ENCODE results near the gene TPD52L1. TPM values are rescaled to one million over a fixed set of nuclear protein-coding genes. Genes with fewer than 3 reads are reported as not detected.

Gene TPD52L1
- polyA plus RNA-seq, 1 donor from 2014 or later = not detected

DNA sequence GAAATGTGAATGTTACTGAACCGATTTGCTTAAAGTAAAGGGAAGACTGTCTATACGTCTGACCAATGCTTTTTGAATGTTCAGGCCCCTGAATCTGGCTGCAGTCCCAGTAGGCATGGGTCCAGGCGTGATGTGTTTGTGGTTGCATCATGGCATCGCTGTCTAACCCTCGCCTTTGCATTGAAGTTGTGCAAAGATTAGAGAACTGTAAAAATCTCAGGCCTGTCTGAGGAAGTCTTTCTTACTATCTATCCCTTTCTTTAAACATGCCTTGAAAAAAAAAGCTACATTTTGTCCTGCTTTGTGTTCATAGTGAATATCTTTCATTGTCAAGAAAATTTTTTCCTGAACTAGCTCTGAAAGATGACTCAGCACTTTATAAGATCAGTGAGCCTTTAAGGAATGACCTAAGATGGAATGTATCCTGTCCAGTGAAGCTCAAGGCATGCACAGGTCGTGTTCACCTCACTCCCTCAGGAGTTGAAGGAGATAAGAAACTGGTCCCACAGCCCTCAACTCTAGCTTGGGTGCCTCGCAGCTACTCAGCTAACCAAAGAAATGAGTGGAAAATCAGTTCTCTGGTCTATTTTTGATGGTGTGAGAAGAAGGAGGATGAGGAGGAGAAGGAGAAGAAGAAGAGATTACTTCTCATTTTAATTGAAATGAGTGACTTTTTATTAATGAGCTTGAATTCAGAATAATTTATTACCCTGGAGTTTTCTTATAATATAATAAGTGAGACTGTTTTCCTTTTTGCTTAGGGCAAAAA, 48.6 kb downstream of the TPD52L1 start:
- peaks cover 13% of the 10 kb centered on the region for H3K27me3 Mint-ChIP-seq
- H3K36me3 Mint-ChIP-seq = no peaks in the 10 kb centered on the region
- no peak overlapping the region for H3K27ac Mint-ChIP-seq
- H3K4me1 Mint-ChIP-seq = peaks cover 0 to 3% (median 0%) of the 10 kb centered on the region in 3 donors
- H3K4me3 Mint-ChIP-seq = no peak overlapping the region
- peaks cover 0 to 3% (median 0%) of the 10 kb centered on the region in 3 donors for H3K9me3 Mint-ChIP-seq

DNA sequence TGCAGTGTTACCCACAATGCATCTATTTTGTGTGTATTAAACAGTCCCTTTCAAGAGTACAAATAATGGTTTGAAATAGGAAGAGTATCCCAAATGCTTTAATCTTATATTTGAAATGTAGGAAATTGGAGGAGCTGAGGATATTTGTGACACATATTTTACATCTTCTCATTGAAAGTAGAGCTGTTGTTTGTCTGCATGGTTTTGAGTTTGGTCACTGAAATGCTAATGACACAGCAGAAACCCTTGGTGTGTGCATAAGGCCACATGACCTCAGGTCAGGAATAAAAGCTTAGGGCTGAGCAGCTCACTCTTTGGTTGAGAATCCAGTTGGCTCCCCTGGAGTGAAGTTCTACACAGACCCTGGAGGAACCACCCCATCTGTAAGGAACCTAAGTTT, 49.8 kb downstream of the TPD52L1 start:
- H3K36me3 Mint-ChIP-seq = no peaks in the 10 kb centered on the region
- H3K4me3 Mint-ChIP-seq = no peak overlapping the region
- H3K27me3 Mint-ChIP-seq = peaks cover 13% of the 10 kb centered on the region
- no peak overlapping the region for H3K27ac Mint-ChIP-seq
- H3K9me3 Mint-ChIP-seq = peaks cover 0 to 3% (median 0%) of the 10 kb centered on the region in 3 donors
- peaks cover 0 to 3% (median 0%) of the 10 kb centered on the region in 3 donors for H3K4me1 Mint-ChIP-seq

DNA sequence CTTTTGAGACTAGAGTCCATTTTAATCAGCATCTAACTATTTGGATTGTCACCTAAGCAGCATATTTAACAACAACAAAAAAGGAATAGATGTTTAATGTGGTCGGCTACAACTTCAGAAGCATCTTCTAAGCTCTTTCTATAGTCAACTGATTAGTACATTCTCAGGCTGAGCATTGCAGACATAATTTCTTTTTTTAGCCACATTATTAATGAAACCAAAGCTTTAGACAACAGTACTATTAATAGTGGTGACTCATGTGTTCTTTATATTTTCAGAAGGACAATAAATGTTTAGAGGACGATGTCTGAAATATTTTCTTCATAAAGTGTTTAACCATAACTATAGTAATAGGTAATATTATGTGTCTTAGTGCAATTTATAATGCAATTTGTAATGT, 52.4 kb downstream of the TPD52L1 start:
- Mint-ChIP-seq H3K27ac (no peak overlapping the region), H3K4me1 (peaks cover 0 to 3% (median 0%) of the 10 kb centered on the region in 3 donors), H3K4me3 (no peak overlapping the region), H3K27me3 (peaks cover 12% of the 10 kb centered on the region), H3K9me3 (no peaks in the 10 kb centered on the region), H3K36me3 (no peaks in the 10 kb centered on the region)

DNA sequence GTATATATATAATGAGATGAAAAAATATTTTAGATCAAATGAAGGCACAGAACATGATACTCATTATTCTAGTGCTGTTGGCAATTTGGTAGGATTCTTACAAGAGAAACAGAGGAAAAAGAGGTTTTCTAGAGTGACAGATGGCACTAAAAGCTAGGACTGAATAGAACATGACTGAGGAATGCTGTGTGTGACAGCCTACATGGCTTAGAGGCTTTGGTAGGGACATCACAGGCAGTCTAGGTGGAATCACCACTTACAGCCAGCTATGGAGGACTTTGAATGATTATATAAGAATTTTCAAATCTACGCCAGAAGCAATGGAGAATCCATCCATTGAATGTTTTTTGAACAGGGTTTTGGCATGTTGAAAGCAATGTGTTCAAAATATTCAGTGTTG, 52.8 kb downstream of the TPD52L1 start:
- H3K27me3 Mint-ChIP-seq = peaks cover 14% of the 10 kb centered on the region
- H3K4me3 Mint-ChIP-seq = no peak overlapping the region
- H3K36me3 Mint-ChIP-seq = no peaks in the 10 kb centered on the region
- no peak overlapping the region for H3K27ac Mint-ChIP-seq
- H3K4me1 Mint-ChIP-seq = peaks cover 0 to 3% (median 0%) of the 10 kb centered on the region in 3 donors
- H3K9me3 Mint-ChIP-seq = no peaks in the 10 kb centered on the region

DNA sequence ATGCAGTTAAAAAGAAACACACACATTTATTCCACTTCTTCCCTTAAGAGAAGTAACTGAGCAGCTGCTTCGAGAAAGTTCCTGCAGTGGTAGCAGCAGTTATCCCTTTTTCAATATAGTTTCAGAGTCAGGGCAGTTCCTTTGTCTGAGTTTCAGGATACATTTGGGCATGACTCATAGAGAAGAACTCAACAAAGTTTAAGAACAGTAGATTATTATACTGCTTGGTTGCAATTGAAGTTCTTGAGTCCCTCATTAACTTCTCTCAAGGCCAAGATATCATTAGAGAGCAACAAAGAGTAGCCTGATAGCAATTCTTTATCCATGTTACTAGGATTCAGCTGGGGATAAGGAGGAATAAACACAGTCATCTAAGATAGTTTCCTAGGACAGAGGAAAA, 54.4 kb downstream of the TPD52L1 start:
- H3K27ac Mint-ChIP-seq = no peak overlapping the region
- peaks cover 11% of the 10 kb centered on the region for H3K27me3 Mint-ChIP-seq
- H3K9me3 Mint-ChIP-seq = no peaks in the 10 kb centered on the region
- H3K4me3 Mint-ChIP-seq = no peak overlapping the region
- no peaks in the 10 kb centered on the region for H3K4me1 Mint-ChIP-seq
- H3K36me3 Mint-ChIP-seq = no peaks in the 10 kb centered on the region

DNA sequence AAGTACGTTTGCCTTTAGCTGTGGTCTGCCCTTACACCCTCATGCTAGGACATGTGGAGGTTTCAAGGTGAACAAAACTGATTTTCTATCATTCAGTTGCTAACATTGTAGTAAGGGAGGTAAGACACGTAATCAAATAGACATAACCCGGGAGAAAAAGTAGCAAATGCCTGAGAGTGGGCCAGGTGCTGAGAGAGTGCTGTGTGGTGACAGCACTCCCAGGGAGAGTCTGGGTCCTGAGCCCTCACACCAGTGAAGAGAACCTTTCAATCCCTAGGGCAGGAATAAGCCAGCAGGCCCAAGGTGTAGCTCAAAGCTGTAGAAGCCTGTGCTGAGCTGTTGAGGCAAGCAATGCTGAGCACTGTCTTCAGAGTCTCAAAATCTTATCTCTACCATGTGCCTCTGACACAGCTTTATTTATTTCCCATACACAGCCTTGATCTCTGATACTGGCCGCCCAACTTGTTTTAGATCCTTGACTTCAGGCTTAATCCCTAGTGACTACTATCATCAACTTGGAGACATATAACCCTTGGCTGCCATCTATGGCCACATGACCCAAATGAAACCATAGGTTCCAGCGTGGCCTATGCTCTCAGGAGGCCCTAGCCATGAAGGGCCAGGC, 55.2 kb downstream of the TPD52L1 start:
- Mint-ChIP-seq H3K4me3 (no peak overlapping the region), H3K4me1 (no peaks in the 10 kb centered on the region), H3K27me3 (peaks cover 8% of the 10 kb centered on the region), H3K36me3 (no peaks in the 10 kb centered on the region), H3K27ac (no peak overlapping the region), H3K9me3 (no peaks in the 10 kb centered on the region)

DNA sequence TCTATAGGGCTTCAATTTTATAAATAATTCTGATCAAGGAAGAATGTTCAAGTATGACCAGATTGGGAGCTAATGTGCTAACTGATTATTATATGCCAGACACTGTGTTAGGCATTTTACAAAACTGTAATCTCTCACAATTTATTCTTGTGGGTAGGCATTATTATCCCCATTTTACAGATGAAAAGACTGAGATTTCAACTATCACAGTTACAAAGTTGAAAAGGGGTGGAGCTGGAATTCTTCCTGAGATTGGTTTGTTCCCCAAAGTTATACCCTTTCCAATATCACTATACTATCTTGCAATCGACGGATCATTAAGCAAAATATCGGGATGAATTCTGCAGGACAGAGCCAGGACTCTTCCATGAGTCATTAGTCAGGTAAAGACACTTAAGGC, 57.1 kb downstream of the TPD52L1 start:
- Mint-ChIP-seq H3K27me3 (peaks cover 4% of the 10 kb centered on the region), H3K36me3 (no peaks in the 10 kb centered on the region), H3K27ac (no peak overlapping the region), H3K4me3 (no peak overlapping the region), H3K9me3 (no peaks in the 10 kb centered on the region), H3K4me1 (no peaks in the 10 kb centered on the region)

DNA sequence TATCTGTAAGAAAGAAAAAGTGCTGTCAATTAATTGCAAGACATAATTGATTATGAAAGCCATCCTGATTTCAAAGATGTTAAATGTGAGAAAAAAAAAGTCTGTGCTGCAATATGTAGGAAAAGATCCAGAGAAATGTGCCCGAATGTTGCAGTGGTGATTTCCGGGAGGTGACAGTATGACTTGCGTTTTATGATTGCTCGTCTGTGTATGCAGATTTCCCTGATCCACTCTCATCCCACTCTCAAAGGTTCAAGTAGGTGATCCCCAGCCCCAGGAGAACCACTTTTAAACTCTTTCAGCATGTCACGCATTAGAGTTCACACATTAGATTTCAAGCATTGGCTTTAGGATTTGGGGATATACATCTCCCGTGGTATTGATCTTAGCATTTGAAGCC, 57.8 kb downstream of the TPD52L1 start:
- Mint-ChIP-seq H3K4me3 (no peak overlapping the region), H3K4me1 (no peaks in the 10 kb centered on the region), H3K9me3 (no peaks in the 10 kb centered on the region), H3K27me3 (peaks cover 4% of the 10 kb centered on the region), H3K36me3 (no peaks in the 10 kb centered on the region), H3K27ac (no peak overlapping the region)

DNA sequence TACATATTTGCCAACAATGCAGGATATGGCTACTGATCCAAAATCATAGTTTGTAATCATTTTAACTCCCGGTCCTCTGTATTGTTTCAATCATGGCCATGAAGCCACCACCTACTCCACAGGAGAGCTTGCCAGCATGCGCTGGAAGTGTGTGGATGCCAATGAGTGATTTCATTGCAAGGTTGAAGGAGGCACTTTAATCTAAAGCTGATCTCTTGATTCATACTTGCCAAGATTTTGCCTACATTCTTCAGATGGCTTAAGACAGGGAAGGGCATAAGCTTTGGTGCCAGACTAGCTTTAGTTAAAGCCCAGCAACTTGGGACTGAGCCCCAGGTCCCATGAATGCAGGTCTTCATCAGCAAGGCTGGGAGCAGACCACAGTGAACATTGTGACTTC, 58.8 kb downstream of the TPD52L1 start:
- no peak overlapping the region for H3K4me3 Mint-ChIP-seq
- H3K36me3 Mint-ChIP-seq = no peaks in the 10 kb centered on the region
- no peaks in the 10 kb centered on the region for H3K9me3 Mint-ChIP-seq
- no peaks in the 10 kb centered on the region for H3K4me1 Mint-ChIP-seq
- no peak overlapping the region for H3K27ac Mint-ChIP-seq
- peaks cover 3% of the 10 kb centered on the region for H3K27me3 Mint-ChIP-seq

DNA sequence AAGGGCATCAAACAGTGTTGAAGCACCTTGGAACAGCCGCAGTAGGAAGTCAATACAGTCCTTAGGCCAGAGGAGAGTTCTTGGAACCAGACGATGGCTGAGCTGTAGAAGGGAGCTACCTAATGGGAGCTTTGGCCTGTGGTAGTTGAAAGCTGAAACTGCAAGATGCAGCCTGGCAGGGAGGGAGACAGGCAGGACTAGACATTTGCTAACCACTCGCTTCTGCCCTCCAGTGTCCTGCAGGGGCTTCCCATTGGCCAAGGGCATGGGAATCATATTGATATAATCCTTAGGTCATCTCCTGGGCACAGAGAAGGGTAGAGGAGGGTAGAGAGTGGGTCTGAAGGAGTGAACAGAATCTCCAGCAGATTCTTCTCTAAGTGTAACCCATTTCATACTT, 60.4 kb downstream of the TPD52L1 start:
- Mint-ChIP-seq H3K9me3 (no peaks in the 10 kb centered on the region), H3K4me1 (no peaks in the 10 kb centered on the region), H3K27ac (no peak overlapping the region), H3K4me3 (no peak overlapping the region), H3K27me3 (peaks cover 3% of the 10 kb centered on the region), H3K36me3 (no peaks in the 10 kb centered on the region)

DNA sequence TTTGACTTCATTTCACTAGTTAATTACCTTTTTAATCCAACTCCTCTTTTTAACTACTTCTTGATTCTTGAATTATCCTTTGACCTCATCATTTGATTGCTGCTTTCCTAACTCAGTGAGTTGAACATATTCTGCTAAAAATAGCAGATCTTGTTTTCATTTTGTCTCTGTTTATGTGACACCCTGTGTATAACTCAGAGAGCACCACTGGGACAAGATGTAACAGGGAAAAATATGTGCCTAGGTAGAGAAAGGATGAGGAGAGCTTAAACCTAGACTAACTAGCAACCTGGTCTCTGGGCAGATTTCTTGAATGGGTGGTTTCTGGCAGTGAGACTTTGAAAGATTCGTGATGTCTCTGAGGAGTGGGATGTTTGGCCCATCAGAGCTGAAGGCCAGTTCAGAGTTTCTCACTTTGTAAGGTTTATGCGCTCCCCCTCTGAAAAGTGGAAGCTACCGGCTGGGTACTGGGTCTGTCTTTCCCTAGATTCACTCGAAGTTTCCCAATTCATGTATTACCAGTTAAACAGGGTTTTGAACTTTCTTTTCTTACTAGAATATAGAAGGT, 61.8 kb downstream of the TPD52L1 start:
- no peak overlapping the region for H3K27ac Mint-ChIP-seq
- H3K27me3 Mint-ChIP-seq = peaks cover 3% of the 10 kb centered on the region
- peaks cover 0 to 1% (median 0%) of the 10 kb centered on the region in 3 donors for H3K4me1 Mint-ChIP-seq
- H3K36me3 Mint-ChIP-seq = peaks cover 1% of the 10 kb centered on the region
- no peak overlapping the region for H3K4me3 Mint-ChIP-seq
- H3K9me3 Mint-ChIP-seq = no peaks in the 10 kb centered on the region

DNA sequence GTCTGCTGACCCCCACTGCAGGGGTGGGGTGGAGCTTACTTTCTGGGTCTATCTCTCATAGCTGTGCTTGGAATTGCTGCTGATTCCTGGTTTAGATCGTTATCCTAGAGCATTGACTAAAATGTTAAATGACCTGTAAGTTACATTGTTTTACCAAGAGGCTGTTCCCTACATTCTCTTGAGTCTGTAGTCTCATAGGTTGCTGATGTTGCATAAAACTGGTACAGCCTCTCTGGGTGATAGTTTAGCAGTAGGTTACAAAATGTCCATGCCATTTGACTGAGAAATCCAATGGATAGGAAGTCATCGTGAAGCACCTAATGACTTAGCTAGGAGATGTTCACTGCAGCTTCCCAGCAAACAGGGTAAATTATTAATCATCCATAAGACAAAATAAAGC, 62.4 kb downstream of the TPD52L1 start:
- no peak overlapping the region for H3K4me3 Mint-ChIP-seq
- H3K27me3 Mint-ChIP-seq = peaks cover 3% of the 10 kb centered on the region
- H3K27ac Mint-ChIP-seq = no peak overlapping the region
- peaks cover 1% of the 10 kb centered on the region for H3K36me3 Mint-ChIP-seq
- H3K4me1 Mint-ChIP-seq = peaks cover 0 to 1% (median 0%) of the 10 kb centered on the region in 3 donors
- no peaks in the 10 kb centered on the region for H3K9me3 Mint-ChIP-seq

DNA sequence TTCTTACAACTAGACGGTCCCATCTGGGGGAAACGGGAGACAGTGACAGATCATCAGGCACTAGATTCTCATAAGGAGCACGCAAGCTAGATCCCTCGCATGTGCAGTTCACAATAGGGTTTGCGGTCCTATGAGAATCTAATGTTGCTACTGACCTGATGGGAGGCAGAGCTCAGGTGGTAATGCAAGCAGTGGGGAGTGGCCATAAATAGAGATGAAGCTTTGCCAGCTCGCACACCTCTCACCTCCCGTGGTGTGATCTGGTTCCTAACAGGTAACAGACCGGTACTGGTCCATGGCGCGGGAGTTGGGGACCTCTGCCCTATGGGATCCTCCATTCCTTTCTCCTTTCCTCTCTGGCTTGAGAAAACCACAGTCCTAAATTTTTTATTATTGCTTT, 63.8 kb downstream of the TPD52L1 start:
- H3K4me1 Mint-ChIP-seq = peaks cover 0 to 1% (median 0%) of the 10 kb centered on the region in 3 donors
- no peak overlapping the region for H3K4me3 Mint-ChIP-seq
- no peak overlapping the region for H3K27ac Mint-ChIP-seq
- peaks cover 1% of the 10 kb centered on the region for H3K36me3 Mint-ChIP-seq
- no peaks in the 10 kb centered on the region for H3K9me3 Mint-ChIP-seq
- H3K27me3 Mint-ChIP-seq = no peaks in the 10 kb centered on the region

DNA sequence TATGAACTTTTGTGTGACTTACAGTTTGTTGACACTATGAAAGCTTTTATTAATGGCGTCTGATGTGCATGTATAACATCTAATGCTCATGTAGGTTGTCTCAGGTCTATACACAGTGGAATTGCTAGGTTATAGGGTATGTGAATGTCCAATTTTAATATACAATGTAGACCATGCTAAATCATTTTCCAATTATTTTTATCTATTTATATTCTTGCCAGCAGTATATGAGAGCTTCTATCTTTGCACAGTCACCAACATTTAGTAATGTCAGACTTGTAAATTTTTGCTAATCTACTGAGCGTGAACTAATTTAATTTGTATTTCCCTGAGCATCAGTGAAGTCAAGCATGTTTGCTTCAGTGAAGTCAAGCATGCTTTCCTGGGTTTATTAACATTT, 64.4 kb downstream of the TPD52L1 start:
- H3K4me1 Mint-ChIP-seq = peaks cover 0 to 1% (median 0%) of the 10 kb centered on the region in 3 donors
- peaks cover 1% of the 10 kb centered on the region for H3K36me3 Mint-ChIP-seq

DNA sequence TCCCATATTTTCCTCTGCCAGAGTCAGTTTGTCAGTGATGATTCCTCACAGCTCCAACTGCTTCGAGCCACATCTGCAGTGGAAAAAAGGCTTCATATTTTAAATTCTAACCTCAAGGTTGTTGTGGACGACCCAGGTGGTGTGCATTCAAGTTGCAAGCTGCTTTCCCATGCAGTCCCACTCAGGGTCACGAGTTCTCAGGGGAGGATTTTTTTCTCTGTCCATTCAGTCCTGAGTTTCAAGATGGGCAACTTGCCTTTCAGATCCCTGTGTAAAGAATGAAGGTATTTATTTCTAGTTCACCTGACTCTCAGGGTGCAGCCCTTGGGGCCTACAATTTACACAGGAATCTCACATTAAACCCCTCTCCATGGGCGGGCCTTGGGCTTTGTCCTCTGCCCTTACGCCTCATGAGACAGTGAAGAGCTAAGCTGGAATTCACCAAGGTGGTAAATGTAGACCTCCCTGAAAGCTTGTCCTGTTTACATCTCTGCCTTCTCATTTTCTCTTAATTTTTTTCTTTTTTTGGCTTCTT, 65.9 kb downstream of the TPD52L1 start:
- no peak overlapping the region for H3K27ac Mint-ChIP-seq
- no peaks in the 10 kb centered on the region for H3K27me3 Mint-ChIP-seq
- no peak overlapping the region for H3K4me3 Mint-ChIP-seq
- H3K36me3 Mint-ChIP-seq = peaks cover 1% of the 10 kb centered on the region
- peaks cover 0 to 1% (median 0%) of the 10 kb centered on the region in 3 donors for H3K4me1 Mint-ChIP-seq
- H3K9me3 Mint-ChIP-seq = no peaks in the 10 kb centered on the region

More for the DNA sequence above, 64.4 kb downstream of the TPD52L1 start:
- no peak overlapping the region for H3K27ac Mint-ChIP-seq
- H3K9me3 Mint-ChIP-seq = no peaks in the 10 kb centered on the region
- no peak overlapping the region for H3K4me3 Mint-ChIP-seq
- no peaks in the 10 kb centered on the region for H3K27me3 Mint-ChIP-seq
